Esophagus squamous epithelium (tissue), 5 donors: Measurements from ENCODE around the gene ARSA. TPM values are rescaled to one million over a fixed set of nuclear protein-coding genes. Genes with fewer than 3 reads are reported as not detected.
"Not testable (repeated sequence)": the region's sequence is repeated elsewhere in the genome, so short reads cannot be mapped to it uniquely, and the experiment has no call there.

Source experiments
- DNase-seq: peaks from one replicate; lab custom pipeline; 2025; lab: John Stamatoyannopoulos, UW
- H3K27ac ChIP-seq, 4 donors: fragments of 200-600 bp; sonication (generic); one replicate each; pipeline ENCODE4 v1.5.1; 2016 to 2019; ENCODE audit warnings: mild to moderate bottlenecking in 1 of 4
- H3K27me3 ChIP-seq, 4 donors: fragments of 200-600 bp; sonication (generic); 1 replicate in 3 of 4; 2 replicates in 1 of 4; pipeline versions ENCODE4 v1.5.1 to v1.6.0; 2017 to 2021; ENCODE audit warnings: antibody characterized with exemption in 1 of 4
- H3K36me3 ChIP-seq, 3 donors: fragments of 200-600 bp; sonication (generic); one replicate each; pipeline ENCODE4 v1.5.1; 2016 to 2019
- H3K4me1 ChIP-seq, 3 donors: fragments of 200-600 bp; sonication (generic); one replicate each; pipeline ENCODE4 v1.5.1; 2017 to 2019
- H3K4me3 ChIP-seq, 4 donors: fragments of 200-600 bp; sonication (generic); 1 replicate in 3 of 4; 2 replicates in 1 of 4; pipeline ENCODE4 v1.5.1; 2016 to 2019; ENCODE audit warnings: mild to moderate bottlenecking in 2 of 4, moderate library complexity in 1 of 4
- H3K9me3 ChIP-seq, 3 donors: fragments of 200-600 bp; sonication (generic); one replicate each; pipeline ENCODE4 v1.5.1; 2016 to 2019
- CTCF ChIP-seq, 6 experiments: fragments of 450-650 bp in 4 of 6; fragments of 200-600 bp in 2 of 6; sonication (generic) in 2 of 6; IDR thresholded peaks; one replicate each; pipeline ENCODE4 v1.5.1; 2016 to 2019; ENCODE audit warnings: antibody characterized with exemption in 6 of 6, mild to moderate bottlenecking in 4 of 6, moderate library complexity in 4 of 6
- POLR2A ChIP-seq, 4 donors: fragments of 450-650 bp; IDR thresholded peaks; one replicate each; pipeline ENCODE4 v1.6.1; 2017; ENCODE audit warnings: antibody characterized with exemption in 4 of 4, mild to moderate bottlenecking in 4 of 4, moderate library complexity in 3 of 4
- WGBS, 2 donors: methylation state at CpG; one replicate each; pipeline ENCODE4 v1.1.5; 2018; 5-methylcytosine and 5-hydroxymethylcytosine counted together
- intact Hi-C: fragments of 100-400 bp; cut with DNase I; formaldehyde crosslinking; loops from one replicate; pipeline ENCODE4 v1.15.0; 2022
- total RNA-seq, 4 donors: library from RNA; depleted of rRNA; stranded (reverse); fragments of >200 nt; gene quantifications; one replicate each; pipeline ENCODE4 v1.1.0, GENCODE V29; 2016
- donor health status: DM: yes; HTN: yes; CAD: no.

The ARSA gene
- total RNA-seq, 4 donors from 2014 or later = 18.7 to 47.0 (median 28.6) TPM

GRCh38 chr22:50611341-50612060 lies 16.5 kb downstream of the ARSA start:
- 81 to 89% methylated on average over 13 to 15 of the region's 26 CpGs for WGBS, 2 donors
- no peak for DNase-seq
- H3K4me1 ChIP-seq = peaks cover 0 to 15% (median 6%) of the 10 kb centered on the region in 3 donors
- H3K4me3 ChIP-seq = no peak overlapping the region
- no peaks in the 10 kb centered on the region for H3K9me3 ChIP-seq
- no peak overlapping the region for H3K27ac ChIP-seq
- H3K36me3 ChIP-seq = no peaks in the 10 kb centered on the region
- peaks cover 0 to 58% (median 0%) of the 10 kb centered on the region in 4 donors for H3K27me3 ChIP-seq
- intact Hi-C loops = loop anchor here (10.0 kb wide), 1 partner anchor 87 kb away; the partner anchor contains the start of gene SCO2
- no peak for TF ChIP-seq CTCF (IDR thresholded peaks at IDR 0.05)
- TF ChIP-seq POLR2A (IDR thresholded peaks at IDR 0.05) = no peak

- H3K4me3 ChIP-seq = no peak overlapping the region
- H3K4me1 ChIP-seq = peaks cover 0 to 15% (median 6%) of the 10 kb centered on the region in 3 donors
- no peak for TF ChIP-seq POLR2A (IDR thresholded peaks at IDR 0.05)
- TF ChIP-seq CTCF (IDR thresholded peaks at IDR 0.05) = no peak
- WGBS, 2 donors = 79 to 86% methylated on average over 13 to 17 of the region's 17 CpGs
- peaks cover 0 to 66% (median 0%) of the 10 kb centered on the region in 4 donors for H3K27me3 ChIP-seq
- no peaks in the 10 kb centered on the region for H3K9me3 ChIP-seq
- intact Hi-C loops = loop anchor here (10.0 kb wide), 1 partner anchor 86 kb away; the partner anchor contains the start of gene SCO2
- no peak for DNase-seq
- H3K36me3 ChIP-seq = no peaks in the 10 kb centered on the region
- no peak overlapping the region for H3K27ac ChIP-seq
Observed at GRCh38 chr22:50610581-50610980, 17.4 kb downstream of the ARSA start.

GRCh38 chr22:50610041-50610451 lies 17.9 kb downstream of the ARSA start:
- WGBS, 2 donors = 76 to 78% methylated on average over 6 to 7 of the region's 11 CpGs
- no peak for TF ChIP-seq POLR2A (IDR thresholded peaks at IDR 0.05)
- TF ChIP-seq CTCF (IDR thresholded peaks at IDR 0.05) = no peak
- H3K27me3 ChIP-seq = peaks cover 0 to 71% (median 0%) of the 10 kb centered on the region in 4 donors
- H3K4me1 ChIP-seq = peaks cover 0 to 15% (median 6%) of the 10 kb centered on the region in 3 donors
- intact Hi-C loops = loop anchor here (10.0 kb wide), 1 partner anchor 85 kb away; the partner anchor contains the start of gene SCO2
- H3K4me3 ChIP-seq = no peak overlapping the region
- H3K36me3 ChIP-seq = no peaks in the 10 kb centered on the region
- DNase-seq = no peak
- H3K27ac ChIP-seq = no peak overlapping the region
- no peaks in the 10 kb centered on the region for H3K9me3 ChIP-seq

- intact Hi-C loops = no loop called here
- DNase-seq = no peak
- TF ChIP-seq POLR2A (IDR thresholded peaks at IDR 0.05) = no peak
- no peak for TF ChIP-seq CTCF (IDR thresholded peaks at IDR 0.05)
Observed at GRCh38 chr22:50609599-50609998, 18.4 kb downstream of the ARSA start.

DNA sequence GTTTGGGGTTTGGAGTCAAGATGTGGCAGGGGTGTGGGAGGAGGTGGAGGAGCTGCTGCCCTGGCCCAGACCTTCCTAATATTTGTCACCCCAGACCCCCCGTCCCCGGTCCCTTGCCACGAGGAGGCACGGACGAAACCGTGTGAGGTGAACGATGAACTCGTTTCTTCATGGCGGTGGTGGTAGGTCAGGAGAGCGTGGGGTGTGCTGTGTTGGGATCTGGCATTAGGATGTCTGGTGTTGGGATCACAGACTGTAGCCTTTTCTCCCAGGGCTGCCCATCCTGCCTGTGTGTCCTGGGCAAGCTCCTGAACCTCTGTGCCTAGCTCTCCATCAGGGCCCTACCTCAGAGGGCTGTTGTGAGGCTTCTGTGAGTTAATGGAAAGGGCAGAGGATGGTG lies 19.0 kb downstream of the ARSA start:
- Histone ChIP-seq H3K4me1 (peaks cover 0 to 16% (median 6%) of the 10 kb centered on the region in 3 donors), H3K27ac (no peak overlapping the region), H3K36me3 (no peaks in the 10 kb centered on the region), H3K9me3 (no peaks in the 10 kb centered on the region), H3K4me3 (no peak overlapping the region), H3K27me3 (peaks cover 0 to 82% (median 0%) of the 10 kb centered on the region in 4 donors)
- no peak for TF ChIP-seq POLR2A (IDR thresholded peaks at IDR 0.05)
- no peak for DNase-seq
- 81 to 83% methylated on average over 10 of the region's 10 CpGs for WGBS, 2 donors
- intact Hi-C loops = no loop called here

More at GRCh38 chr22:50609599-50609998, 18.4 kb downstream of the ARSA start:
- no peaks in the 10 kb centered on the region for H3K9me3 ChIP-seq
- H3K27ac ChIP-seq = no peak overlapping the region
- 83 to 85% methylated on average over 4 to 5 of the region's 12 CpGs for WGBS, 2 donors
- H3K27me3 ChIP-seq = peaks cover 0 to 76% (median 0%) of the 10 kb centered on the region in 4 donors
- H3K4me3 ChIP-seq = no peak overlapping the region
- peaks cover 0 to 15% (median 6%) of the 10 kb centered on the region in 3 donors for H3K4me1 ChIP-seq
- H3K36me3 ChIP-seq = no peaks in the 10 kb centered on the region

DNA sequence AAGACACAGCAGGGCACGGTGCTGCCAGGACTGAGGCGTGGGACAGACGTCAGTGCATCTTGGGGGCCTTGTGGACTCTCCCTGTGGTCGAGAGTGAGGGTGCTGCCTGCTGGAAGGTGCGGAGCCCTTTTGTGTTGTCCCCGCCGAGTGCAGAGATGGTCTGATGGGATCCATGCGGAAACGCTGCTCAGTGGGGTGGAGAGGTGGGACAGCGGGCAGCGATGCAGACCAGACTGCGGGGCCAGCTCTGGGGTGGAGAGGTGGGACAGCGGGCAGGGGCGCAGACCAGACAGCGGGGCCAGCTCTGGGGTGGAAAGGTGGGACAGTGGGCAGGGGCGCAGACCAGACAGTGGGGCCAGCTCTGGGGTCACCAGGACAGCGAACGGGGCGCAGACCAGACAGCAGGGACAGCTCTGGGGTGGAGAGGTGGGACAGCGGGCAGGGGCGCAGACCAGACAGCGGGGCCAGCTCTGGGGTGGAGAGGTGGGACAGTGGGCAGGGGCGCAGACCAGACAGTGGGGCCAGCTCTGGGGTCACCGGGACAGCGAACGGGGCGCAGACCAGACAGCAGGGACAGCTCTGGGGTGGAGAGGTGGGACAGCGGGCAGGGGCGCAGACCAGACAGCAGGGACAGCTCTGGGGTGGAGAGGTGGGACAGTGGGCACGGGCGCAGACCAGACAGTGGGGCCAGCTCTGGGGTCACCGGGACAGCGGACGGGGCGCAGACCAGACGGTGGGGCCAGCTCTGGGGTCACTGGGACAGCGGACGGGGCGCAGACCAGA lies 19.7 kb downstream of the ARSA start:
- peaks cover 0 to 16% (median under 1%) of the 10 kb centered on the region in 3 donors for H3K4me1 ChIP-seq
- 75 to 79% methylated on average over 29 to 38 of the region's 39 CpGs for WGBS, 2 donors
- intact Hi-C loops, H3K36me3 ChIP-seq, DNase-seq, H3K9me3 ChIP-seq, H3K27ac ChIP-seq, H3K4me3 ChIP-seq: not testable (repeated sequence)
- peaks cover 0 to 85% (median 0%) of the 10 kb centered on the region in 4 donors for H3K27me3 ChIP-seq
